D721Med (cell line): Measurements from ENCODE around the gene PITX1.

Experiments used
- DNase-seq: peaks from one replicate; pipeline ENCODE4 v3.0.0; 2011; ENCODE audit warnings: low spot score; ENCODE audit not compliant: insufficient read length
- FAIRE-seq: peaks from 2 replicates; lab custom pipeline; 2011; peaks lifted over from hg19 to GRCh38; lab: Jason Lieb, UNC
- CTCF ChIP-seq: IDR thresholded peaks from 2 replicates; pipeline ENCODE4 v1.5.1; 2012; ENCODE audit warnings: mild to moderate bottlenecking, control low read depth; ENCODE audit not compliant: insufficient read depth; ENCODE audit errors: missing control alignments

Gene PITX1

GRCh38 chr5:134979416-134979815, 54.6 kb downstream of the PITX1 start:
- FAIRE-seq (no peak), DNase-seq (no peak)
- no peak for TF ChIP-seq CTCF
